PFSK-1 (cell line): ENCODE data around the gene ACOX1.

ENCODE experiments used
- FOXP2 ChIP-seq: optimal IDR thresholded peaks from 2 replicates; pipeline ENCODE3; 2011; ENCODE audit warnings: borderline replicate concordance, control low read depth, inconsistent platforms; ENCODE audit not compliant: insufficient read depth; ENCODE audit errors: extremely low read length, extremely low read depth
- POLR2AphosphoS5 ChIP-seq: IDR thresholded peaks from 2 replicates; pipeline ENCODE4 v1.6.1; 2012; ENCODE audit warnings: low read depth, mild to moderate bottlenecking, control low read depth, low read length, moderate library complexity
- REST ChIP-seq, 2 experiments: IDR thresholded peaks; 2 replicates each; pipeline versions ENCODE4 v1.6.1 to v1.8.0; 2011 to 2012; ENCODE audit warnings: low read depth in 2 of 2, low read length in 2 of 2, control low read depth in 1 of 2, inconsistent platforms in 1 of 2, mild to moderate bottlenecking in 1 of 2, moderate library complexity in 1 of 2; ENCODE audit not compliant: insufficient read depth in 1 of 2
- SIN3A ChIP-seq: IDR thresholded peaks from 2 replicates; pipeline ENCODE4 v1.6.1; 2012; ENCODE audit warnings: mild to moderate bottlenecking, low read length, moderate library complexity, borderline replicate concordance; ENCODE audit not compliant: insufficient read depth
- TAF1 ChIP-seq: IDR thresholded peaks from 2 replicates; pipeline ENCODE4 v1.6.1; 2012; ENCODE audit warnings: low read length, control low read depth, borderline replicate concordance; ENCODE audit not compliant: insufficient read depth

Gene ACOX1

GRCh38 chr17:75981019-75981615 is 2.2 kb upstream of the ACOX1 start:
- TF ChIP-seq FOXP2 = no peak
- no peak for TF ChIP-seq TAF1
- TF ChIP-seq REST (IDR thresholded peaks at IDR 0.05; ENCODE audit: insufficient read depth in 1 of 2, low read depth in 2 of 2, low read length in 2 of 2) = no peak
- TF ChIP-seq SIN3A = no peak
- no peak for TF ChIP-seq POLR2AphosphoS5

- TF ChIP-seq FOXP2 = no peak
- no peak for TF ChIP-seq REST (IDR thresholded peaks at IDR 0.05; ENCODE audit: insufficient read depth in 1 of 2, low read depth in 2 of 2, low read length in 2 of 2)
- TF ChIP-seq POLR2AphosphoS5 = no peak
- TF ChIP-seq TAF1 = no peak
- no peak for TF ChIP-seq SIN3A
Observed at GRCh38 chr17:75980188-75981018, 1.4 kb upstream of the ACOX1 start.

- TF ChIP-seq FOXP2 (no peak), POLR2AphosphoS5 (no peak), REST (IDR thresholded peaks at IDR 0.05; ENCODE audit: insufficient read depth in 1 of 2, low read depth in 2 of 2, low read length in 2 of 2) (no peak)
Observed at GRCh38 chr17:75979705-75980187, 780 bp upstream of the ACOX1 start.

GRCh38 chr17:75976175-75976848 is 2.7 kb downstream of the ACOX1 start:
- no peak for TF ChIP-seq FOXP2
- no peak for TF ChIP-seq REST (IDR thresholded peaks at IDR 0.05; ENCODE audit: insufficient read depth in 1 of 2, low read depth in 2 of 2, low read length in 2 of 2)
- TF ChIP-seq POLR2AphosphoS5 = no peak
- TF ChIP-seq TAF1 = no peak
- TF ChIP-seq SIN3A = no peak
